Glomerular endothelial cell (primary cell): ENCODE data around the gene GALNT10. TPM values are rescaled to one million over a fixed set of nuclear protein-coding genes. Genes with fewer than 3 reads are reported as not detected.

Experiments used
- DNase-seq: peaks from one replicate; pipeline ENCODE4 v3.0.0-alpha.2; 2011; ENCODE audit warnings: low read depth, low spot score; ENCODE audit errors: extremely low read depth
- total RNA-seq: library from RNA; depleted of rRNA; stranded (reverse); fragments of >200 nt; gene quantifications from 2 replicates; pipeline ENCODE4 v1.2.3, GENCODE V29; 2015

GALNT10 gene
- total RNA-seq, 1 donor from 2014 or later = 66.7 TPM

DNA sequence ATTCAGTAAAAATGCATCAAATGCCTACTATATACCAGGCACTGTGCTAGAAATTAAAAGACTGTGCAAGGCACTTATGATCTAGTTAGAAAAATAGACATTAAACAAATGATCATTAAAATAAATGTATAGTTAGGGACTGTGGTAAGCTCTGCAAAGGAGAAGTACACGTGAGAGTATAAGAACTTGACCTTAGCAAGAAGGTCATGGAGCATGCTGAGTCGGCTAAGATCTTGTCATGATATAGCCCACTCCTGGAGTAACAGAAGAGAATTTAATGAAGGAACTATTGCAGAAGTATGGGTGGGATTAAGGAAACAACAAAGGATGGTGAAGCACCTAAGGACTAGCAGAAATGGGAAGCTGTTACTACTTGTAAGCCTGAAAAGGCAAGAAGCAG lies 231.8 kb downstream of the GALNT10 start:
- DNase-seq = no peak

- DNase-seq = no peak
These were observed 237.7 kb downstream of the GALNT10 start for GRCh38 chr5:154428208-154428607.

DNA sequence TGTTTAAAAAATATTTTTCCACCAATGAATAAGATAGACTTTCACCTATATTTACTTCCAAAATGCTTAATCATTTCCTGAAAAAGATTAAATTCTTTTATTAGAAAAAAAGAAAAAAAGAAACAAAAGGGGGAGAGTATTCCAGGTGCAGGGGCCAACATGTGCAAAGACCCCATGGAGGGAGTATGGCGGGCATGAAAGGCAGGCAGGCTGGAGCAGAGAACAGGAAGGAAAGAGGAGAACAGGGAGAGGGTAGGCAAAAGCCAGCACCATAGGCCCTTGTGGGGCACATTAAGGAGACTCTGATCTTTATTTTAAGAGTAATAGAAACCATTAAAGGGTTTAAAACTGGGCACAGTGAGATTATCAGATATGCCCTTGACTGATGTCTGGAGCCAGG lies 238.8 kb downstream of the GALNT10 start:
- DNase-seq = no peak

DNA sequence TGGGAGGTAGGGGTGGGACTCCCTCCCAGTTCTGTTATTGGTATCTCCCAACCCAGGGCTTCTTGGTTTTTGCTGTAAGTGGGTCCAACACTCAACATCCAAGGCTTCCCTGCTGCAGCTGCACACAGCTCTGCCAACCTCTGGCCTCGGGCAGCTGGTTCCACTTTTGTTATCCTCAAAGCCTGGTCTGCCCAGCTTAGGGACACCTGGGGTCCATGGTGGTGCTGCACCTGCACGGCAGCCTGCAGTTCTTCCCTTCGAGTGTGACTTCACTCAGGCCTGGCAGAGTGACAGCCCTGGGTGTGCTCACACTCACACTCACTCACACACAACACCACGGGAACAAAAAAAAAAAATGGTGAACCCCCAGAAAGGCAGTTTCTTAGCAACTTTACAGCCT lies 239.9 kb downstream of the GALNT10 start:
- DNase-seq = no peak

GRCh38 chr5:154430961-154431630 lies 240.6 kb downstream of the GALNT10 start:
- DNase-seq = no peak

DNA sequence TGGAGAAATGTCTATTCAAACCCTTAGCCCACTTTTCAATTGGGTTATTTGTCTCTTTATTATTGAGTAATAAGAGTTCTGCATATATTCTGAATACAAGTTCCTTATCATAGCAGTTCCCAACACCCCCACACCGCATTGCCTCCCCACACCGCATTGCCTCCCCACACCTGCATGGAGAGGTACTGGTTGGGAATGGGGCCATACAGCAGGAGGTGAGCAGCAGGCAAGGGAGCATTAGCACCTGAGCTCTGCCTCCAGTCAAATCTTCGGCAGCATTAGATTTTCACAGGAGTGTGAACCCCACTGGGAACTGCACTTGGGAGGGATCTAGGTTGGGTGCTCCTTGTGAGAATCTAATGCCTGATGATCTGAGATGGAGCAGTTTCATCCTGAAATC lies 244.7 kb downstream of the GALNT10 start:
- no peak for DNase-seq

DNA sequence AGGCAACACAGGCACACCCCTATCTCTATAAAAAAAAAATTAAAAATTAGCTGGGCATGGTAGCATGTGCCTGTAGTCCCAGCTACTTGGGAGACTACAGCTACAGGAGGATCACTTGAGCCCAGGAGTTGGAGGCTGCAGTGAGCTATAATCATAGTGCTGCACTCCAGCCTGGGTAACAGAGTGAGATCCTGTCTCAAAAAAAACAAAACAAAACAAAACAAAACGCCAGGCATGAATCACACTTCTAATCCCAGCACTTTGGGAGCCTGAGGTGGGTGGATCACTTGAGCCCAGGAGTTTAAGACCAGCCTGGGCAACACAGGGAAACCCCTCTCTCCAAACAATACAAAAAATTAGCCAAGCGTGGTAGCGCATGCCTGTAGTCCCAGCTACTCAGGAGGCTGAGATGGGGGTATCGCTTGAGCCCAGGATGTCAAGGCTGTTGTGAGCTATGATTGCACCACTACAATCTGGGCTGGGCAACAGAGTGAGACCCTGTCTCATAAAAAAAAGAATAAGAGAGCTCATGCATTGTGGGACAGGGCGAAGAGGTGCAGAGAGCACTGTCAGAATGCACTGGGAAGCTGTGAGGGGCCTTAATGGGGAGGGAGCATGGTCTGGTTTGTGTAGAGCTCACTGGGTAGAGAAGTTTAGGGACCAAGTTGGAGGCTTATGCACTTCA lies 246.9 kb downstream of the GALNT10 start:
- no peak for DNase-seq

DNA sequence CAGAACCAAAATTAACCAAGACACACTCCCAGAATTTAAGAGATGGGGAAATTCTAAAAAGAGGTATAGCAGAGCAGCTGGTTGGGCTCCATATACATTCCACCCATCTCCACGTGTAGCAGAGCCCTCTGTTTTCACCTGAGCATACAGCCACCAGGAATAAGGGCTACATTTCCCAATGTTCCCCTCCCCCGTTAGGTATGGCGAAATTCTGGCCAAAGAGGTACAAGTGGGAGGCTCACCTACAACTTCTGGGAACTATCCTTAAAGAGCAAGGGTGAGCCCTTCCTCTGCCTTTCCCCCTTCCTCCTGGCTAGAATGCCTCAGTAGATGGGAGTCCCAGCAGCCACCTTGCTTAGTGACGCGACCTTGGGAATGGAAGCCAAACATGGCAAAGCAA lies 250.0 kb downstream of the GALNT10 start:
- no peak for DNase-seq

- DNase-seq = no peak
These were observed 252.3 kb downstream of the GALNT10 start for GRCh38 chr5:154442801-154443200.

DNA sequence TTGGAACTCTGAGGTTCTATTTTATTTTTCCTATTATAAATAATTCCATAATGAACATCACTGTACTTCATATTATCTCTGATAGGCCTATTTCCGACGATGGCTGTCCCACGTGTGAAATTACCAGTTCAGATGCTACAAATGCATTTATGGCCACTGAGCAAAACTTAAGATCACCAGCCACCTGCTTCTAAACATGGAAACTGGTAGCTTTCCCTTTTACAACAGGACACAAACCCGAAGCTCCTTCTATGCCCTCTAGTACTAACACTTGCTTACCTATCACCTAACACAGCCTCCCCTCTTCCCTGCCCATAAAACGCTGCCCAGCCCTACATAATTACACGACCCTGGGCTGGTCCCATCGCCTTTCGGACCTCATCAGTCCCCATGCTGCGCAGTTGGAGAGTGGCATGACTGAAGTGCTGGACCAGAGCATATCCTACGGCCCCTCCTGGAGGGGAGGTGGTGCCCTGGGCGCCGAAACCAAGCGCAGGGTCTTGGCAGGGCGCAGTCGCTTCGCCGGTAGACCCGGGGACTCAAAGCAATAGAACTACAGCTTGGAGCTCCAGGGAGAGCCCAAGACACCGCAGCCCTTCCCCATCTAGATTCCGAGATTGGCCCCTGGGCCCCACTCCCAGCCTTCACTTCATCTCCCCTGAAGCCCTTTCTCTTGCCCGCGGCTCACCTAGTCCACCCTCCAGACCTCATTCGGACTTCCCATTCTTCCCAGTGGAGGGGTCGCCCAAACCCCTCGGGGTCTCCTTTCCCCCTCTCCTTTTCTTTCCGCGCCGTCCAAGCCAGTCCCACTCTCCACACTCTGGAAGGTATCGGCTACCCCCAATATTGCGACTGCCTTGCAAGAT lies 254.3 kb downstream of the GALNT10 start:
- no peak for DNase-seq

DNA sequence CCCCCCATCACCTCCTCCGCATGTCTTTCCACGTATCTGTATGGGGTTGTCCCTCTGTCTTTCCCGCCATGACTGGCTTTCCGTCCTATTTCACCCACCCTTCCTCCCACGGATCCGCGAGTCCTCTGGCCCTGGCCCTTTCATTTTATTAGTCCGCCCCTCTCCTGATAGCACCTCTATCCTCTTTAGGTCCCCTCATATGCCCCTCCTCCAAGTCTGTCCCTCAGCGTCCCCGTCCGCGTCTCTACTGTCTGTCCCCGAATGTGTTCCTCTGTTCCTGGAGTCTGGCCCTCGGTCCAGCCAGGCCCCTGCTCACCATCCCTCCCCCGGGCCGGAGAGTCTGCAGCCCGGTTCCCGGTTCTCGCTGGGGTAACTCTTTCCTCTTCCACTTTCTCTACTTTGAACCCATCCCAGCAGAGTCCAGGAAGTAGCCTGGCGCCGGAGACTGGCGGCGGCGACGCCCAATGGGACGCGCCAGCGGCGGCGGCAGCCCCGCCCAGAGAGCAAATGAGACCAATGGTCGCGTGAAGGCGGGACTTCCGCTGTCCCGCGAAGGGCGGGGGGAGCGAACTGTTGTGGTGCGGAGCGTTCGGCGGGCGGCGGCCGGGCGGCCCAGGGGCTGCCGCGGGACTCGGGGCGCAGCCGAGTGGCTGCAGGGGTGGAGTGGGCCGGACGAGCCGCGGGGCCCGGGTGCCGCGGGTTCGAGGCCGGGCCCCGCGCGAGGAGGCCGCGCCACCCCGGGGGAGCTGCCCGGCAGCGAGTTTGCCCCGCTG lies 255.1 kb downstream of the GALNT10 start, which contains the start of gene SAP30L:
Gene SAP30L, plus strand, starts transcription at position 576 of the 773 bp plus-strand sequence. CDS start 608 bp downstream, outside the sequence.
- DNase-seq = no peak

- DNase-seq = no peak
These were observed 255.9 kb downstream of the GALNT10 start for GRCh38 chr5:154446195-154447088.

DNA sequence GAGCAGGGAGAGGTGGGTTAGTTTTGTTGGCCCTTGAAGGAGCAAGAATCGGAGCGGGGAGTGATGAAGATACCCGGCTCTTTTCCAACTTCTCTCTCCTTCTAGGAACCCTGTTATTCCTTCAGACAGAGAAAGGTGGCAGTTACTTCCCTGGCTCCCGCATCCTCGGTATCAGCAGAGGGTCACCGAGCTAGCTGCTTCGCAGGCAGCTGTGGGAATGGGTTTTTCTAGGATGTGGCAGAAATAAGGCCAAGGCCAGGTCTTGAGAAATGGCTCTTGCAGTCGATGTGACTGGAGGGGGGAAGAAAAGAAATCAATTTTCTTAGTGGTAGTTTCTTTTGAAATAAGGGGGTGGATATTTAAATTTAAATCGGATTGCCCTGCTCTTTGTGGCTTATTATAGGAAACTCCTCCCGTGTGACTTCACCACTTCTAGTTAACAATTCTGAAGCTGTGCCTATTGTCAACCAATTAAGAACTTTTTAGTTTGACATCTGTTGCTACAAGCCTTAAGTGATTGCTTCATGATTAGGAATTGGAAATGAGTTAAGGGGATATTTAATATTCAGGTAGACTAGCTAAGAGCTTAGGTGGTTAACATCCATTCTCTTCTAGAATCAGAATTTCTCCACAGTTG lies 256.7 kb downstream of the GALNT10 start:
- DNase-seq = no peak

DNA sequence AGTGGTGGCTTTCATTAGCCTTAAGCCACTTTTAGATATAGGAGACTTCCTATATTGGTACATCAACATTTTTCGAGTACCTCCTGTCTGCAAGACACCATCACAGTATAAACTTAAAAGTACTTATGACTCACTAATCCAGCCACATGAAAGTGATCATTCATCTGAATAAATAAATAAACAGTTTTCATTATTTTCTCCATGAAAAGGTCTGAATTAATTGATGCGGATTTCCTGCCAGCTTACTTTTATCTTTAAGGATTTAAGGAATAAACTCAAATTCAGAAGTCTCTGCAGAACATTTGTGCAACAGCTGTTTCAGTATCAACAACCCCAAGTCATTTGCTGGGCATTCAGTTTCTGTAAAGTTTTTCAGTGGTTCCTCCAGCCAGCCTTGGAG lies 259.3 kb downstream of the GALNT10 start:
- DNase-seq = no peak

DNA sequence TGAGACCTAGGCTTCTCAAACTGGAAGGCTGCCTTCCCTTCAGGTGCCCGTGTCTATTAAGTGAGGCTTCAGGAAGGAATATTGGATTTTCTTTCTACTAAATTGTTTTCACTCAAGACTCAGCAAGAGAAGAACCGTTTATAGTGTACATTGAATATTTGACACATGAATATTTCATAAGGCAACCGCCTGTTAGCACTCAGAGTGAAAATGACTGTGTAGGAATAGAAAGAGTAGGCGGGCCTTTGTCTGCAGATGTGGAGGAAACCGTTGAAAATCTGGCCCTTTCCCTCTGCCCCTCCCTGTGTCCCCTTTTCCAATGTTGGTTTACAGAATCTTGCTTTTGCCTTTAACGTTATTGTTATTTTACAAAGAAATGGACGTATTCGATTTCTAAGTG lies 261.4 kb downstream of the GALNT10 start:
- DNase-seq = no peak

DNA sequence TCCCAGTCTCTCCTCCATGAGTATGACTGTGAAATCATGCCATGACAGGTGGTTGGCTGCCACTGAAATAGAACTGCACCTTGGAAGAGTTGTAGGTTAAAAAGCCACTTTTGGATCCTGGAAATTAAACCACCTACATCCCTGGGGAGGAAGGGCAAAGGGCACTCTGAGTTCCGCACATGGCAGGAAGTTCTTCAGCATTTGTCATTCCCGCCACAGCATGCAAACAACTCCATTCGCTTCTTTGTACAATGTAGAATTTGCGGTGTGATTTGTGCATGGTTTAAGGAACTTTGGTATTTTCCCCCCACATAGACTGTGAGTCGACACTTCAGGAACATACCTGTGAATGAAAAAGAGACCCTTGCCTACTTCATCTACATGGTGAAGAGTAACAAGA lies 265.1 kb downstream of the GALNT10 start:
- DNase-seq = no peak

- no peak for DNase-seq
These were observed 266.0 kb downstream of the GALNT10 start for GRCh38 chr5:154456540-154456939.

DNA sequence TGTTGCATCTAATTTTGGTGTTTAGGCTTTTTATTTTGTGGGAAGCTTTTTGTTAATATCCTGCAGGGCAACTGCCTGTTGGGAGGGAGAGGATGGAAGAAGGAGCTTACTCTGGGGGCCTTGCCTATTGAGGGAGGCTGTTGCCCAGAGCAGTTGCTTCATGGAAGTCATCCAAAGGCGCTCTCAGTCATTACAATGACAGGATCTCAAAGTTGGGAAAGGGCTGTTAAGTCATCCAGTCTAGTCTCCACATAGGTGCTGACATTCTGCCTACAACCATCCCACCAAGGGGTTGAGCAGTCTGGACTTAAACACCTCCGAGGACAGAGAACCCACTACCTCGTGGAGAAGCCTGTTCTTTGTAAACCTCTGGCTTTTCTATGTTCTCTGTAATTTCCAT lies 268.5 kb downstream of the GALNT10 start:
- DNase-seq = no peak

GRCh38 chr5:154460172-154460571 lies 269.6 kb downstream of the GALNT10 start:
- no peak for DNase-seq
